OCI-LY7 (cell line): Measurements from ENCODE around the gene CIB4. TPM values are rescaled to one million over a fixed set of nuclear protein-coding genes. Genes with fewer than 3 reads are reported as not detected.

Experiments
- BruUV-seq: library from RNA; stranded (reverse); fragments of 400-500 nt; replicated peaks from 2 replicates; lab custom pipeline; 2021; lab: Mats Ljungman, UMichigan
- CTCF ChIA-PET: fragments of 300-600 bp; sonication (Branson Sonifier 250); formaldehyde crosslinking; loops from one replicate; lab custom pipeline; 2022; ENCODE audit warnings: antibody characterized with exemption; ENCODE audit not compliant: unreplicated experiment; lab: Charles Lee
- POLR2A ChIA-PET: fragments of 300-600 bp; sonication (Branson Sonifier 250); formaldehyde crosslinking; loops from one replicate; lab custom pipeline; 2022; ENCODE audit warnings: antibody characterized with exemption; lab: Charles Lee
- DNase-seq: peaks from one replicate; pipeline ENCODE4 v3.0.0-alpha.2; 2015; ENCODE audit warnings: low spot score
- H2AFZ ChIP-seq: fragments of 200-600 bp; sonication (generic), shearing (Covaris generic); 2 replicates; pipeline ENCODE4 v1.6.1; 2014; ENCODE audit warnings: mild to moderate bottlenecking, antibody characterized with exemption, low read length, moderate library complexity
- H3K27ac ChIP-seq: fragments of 200-600 bp; sonication (generic); 2 replicates; pipeline ENCODE4 v1.5.1; 2014; ENCODE audit warnings: mixed run types, low read depth, mild to moderate bottlenecking, moderate library complexity, low read length, inconsistent platforms; ENCODE audit not compliant: poor library complexity, severe bottlenecking
- H3K36me3 ChIP-seq: fragments of 200-600 bp; sonication (generic); 2 replicates; pipeline ENCODE4 v1.6.1; 2014; ENCODE audit warnings: mild to moderate bottlenecking, antibody characterized with exemption, low read length, moderate library complexity, mixed read lengths; ENCODE audit not compliant: insufficient read depth
- H3K4me1 ChIP-seq: fragments of 200-600 bp; sonication (generic); 2 replicates; pipeline ENCODE4 v1.5.1; 2014; ENCODE audit warnings: mild to moderate bottlenecking, low read length; ENCODE audit not compliant: insufficient read depth, poor library complexity, severe bottlenecking
- H3K4me2 ChIP-seq: fragments of 200-600 bp; sonication (generic); 2 replicates; pipeline ENCODE4 v1.6.1; 2014; ENCODE audit warnings: mild to moderate bottlenecking, low read length
- H3K4me3 ChIP-seq: fragments of 200-600 bp; sonication (generic); 2 replicates; pipeline ENCODE4 v1.5.1; 2014; ENCODE audit warnings: mild to moderate bottlenecking, low read depth, low read length; ENCODE audit not compliant: poor library complexity, severe bottlenecking
- H3K79me2 ChIP-seq: fragments of 200-600 bp; sonication (generic); 2 replicates; pipeline ENCODE4 v1.6.1; 2016; ENCODE audit warnings: low read depth, mild to moderate bottlenecking, low read length, moderate library complexity, mixed read lengths; ENCODE audit not compliant: insufficient read depth
- H3K9me2 ChIP-seq: fragments of 200-600 bp; sonication (generic); 2 replicates; pipeline ENCODE4 v1.6.1; 2016; ENCODE audit warnings: mild to moderate bottlenecking, low read length, mixed read lengths; ENCODE audit not compliant: insufficient read depth
- H3K9me3 ChIP-seq: fragments of 200-600 bp; sonication (generic); 2 replicates; pipeline ENCODE4 v1.6.1; 2014; ENCODE audit warnings: mild to moderate bottlenecking, mixed run types, low read length, mixed read lengths
- H4K20me1 ChIP-seq: fragments of 200-600 bp; sonication (generic); 2 replicates; pipeline ENCODE4 v1.6.1; 2014; ENCODE audit warnings: mild to moderate bottlenecking, antibody characterized with exemption, low read length, moderate library complexity, mixed read lengths; ENCODE audit not compliant: insufficient read depth
- EZH2phosphoT487 ChIP-seq: fragments of 200-600 bp; sonication (generic); IDR thresholded peaks from 2 replicates; pipeline ENCODE4 v1.6.1; 2018; ENCODE audit warnings: low read depth, borderline replicate concordance, mild to moderate bottlenecking, mixed run types, antibody characterized with exemption, low read length, moderate library complexity, mixed read lengths
- intact Hi-C: fragments of 100-400 bp; cut with micrococcal nuclease; formaldehyde crosslinking; loops from one replicate; pipeline ENCODE4 v1.10.0; 2022; ENCODE audit not compliant: unreplicated experiment
- total RNA-seq, 2 experiments: library from RNA; depleted of rRNA in 1 of 2; stranded (reverse); fragments of >200 nt in 1 of 2; shearing (Covaris generic) in 1 of 2; gene quantifications; 2 replicates each; pipeline ENCODE4 v1.2.3, GENCODE V29; 2014 to 2022
- TF ChIP-seq, protein P1 (sequence below): fragments of 200-600 bp; sonication (generic); conservative IDR thresholded peaks from 2 replicates; pipeline ENCODE4 v1.5.1; 2014; ENCODE audit warnings: mild to moderate bottlenecking, antibody characterized with exemption, low read length, moderate library complexity, mixed read lengths

The CIB4 gene
- total RNA-seq, 2 experiments from 2014 or later, result not detected

DNA sequence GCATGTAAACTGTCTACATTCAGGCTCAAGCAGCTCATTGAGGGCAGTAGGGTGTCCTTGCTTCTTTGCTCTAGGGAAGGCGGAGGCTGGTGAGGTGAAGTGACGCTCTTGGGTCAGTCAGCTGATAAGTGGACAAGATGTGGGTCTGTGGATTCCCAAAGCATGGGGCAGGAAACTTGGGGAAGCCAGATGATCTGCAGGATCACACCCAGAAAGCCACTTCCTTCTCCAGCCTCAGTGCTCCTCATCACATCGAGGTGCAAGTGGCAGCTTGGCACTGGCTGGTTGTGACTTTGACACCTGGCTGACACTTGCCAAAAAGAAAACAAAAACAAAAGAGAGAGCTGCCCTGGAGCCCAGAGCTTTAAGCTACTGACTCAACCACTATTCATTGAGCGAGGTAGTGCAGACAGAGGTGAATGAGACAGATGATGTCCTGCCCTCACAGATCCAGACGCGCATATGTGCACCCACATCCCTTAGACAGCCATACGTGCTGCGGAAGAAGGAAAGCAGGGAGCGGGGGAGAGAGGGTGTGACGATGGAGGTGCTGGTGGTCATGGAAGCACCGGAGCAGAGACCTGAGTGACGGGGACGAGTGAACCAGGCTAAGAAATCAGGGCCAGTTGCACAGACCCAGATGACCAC, 3.1 kb upstream of the CIB4 start:
- Histone ChIP-seq H3K27ac (no peak overlapping the region), H3K36me3 (no peaks in the 10 kb centered on the region), H4K20me1 (no peaks in the 10 kb centered on the region), H3K4me1 (no peaks in the 10 kb centered on the region), H3K4me3 (no peak overlapping the region), H2AFZ (no peak overlapping the region), H3K79me2 (no peaks in the 10 kb centered on the region), H3K4me2 (no peak overlapping the region), H3K9me2 (no peaks in the 10 kb centered on the region), H3K9me3 (no peaks in the 10 kb centered on the region)
- CTCF ChIA-PET, result no interaction called here
- intact Hi-C loops, result no loop called here
- BruUV-seq, result no TSS peak
- POLR2A ChIA-PET, result no interaction called here
- no peak for DNase-seq
- TF ChIP-seq, protein P1, sequence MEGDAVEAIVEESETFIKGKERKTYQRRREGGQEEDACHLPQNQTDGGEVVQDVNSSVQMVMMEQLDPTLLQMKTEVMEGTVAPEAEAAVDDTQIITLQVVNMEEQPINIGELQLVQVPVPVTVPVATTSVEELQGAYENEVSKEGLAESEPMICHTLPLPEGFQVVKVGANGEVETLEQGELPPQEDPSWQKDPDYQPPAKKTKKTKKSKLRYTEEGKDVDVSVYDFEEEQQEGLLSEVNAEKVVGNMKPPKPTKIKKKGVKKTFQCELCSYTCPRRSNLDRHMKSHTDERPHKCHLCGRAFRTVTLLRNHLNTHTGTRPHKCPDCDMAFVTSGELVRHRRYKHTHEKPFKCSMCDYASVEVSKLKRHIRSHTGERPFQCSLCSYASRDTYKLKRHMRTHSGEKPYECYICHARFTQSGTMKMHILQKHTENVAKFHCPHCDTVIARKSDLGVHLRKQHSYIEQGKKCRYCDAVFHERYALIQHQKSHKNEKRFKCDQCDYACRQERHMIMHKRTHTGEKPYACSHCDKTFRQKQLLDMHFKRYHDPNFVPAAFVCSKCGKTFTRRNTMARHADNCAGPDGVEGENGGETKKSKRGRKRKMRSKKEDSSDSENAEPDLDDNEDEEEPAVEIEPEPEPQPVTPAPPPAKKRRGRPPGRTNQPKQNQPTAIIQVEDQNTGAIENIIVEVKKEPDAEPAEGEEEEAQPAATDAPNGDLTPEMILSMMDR, result no peak
- no peak for TF ChIP-seq EZH2phosphoT487

DNA sequence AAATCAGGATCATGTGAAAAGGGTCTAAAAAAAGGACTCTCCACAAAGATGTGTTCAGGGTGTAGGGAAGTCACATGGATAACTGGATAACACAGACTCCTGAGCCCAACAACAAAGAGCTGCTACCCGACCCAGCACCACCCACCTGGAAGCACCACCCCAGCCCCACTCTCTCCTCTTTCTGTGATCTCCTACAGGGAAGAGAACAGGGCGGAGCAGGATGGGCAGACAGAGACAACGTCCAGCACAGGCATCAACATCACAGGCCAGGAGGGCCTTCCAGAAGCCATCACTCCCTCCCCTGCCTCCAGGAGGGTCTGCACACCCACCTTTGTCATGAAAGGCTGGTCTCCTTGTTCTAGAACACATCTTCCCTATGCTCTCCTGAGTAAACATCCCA, 1.3 kb upstream of the CIB4 start:
- Histone ChIP-seq H3K36me3 (no peaks in the 10 kb centered on the region), H3K9me3 (no peaks in the 10 kb centered on the region), H3K79me2 (no peaks in the 10 kb centered on the region), H3K4me1 (no peaks in the 10 kb centered on the region), H3K27ac (no peak overlapping the region), H4K20me1 (no peaks in the 10 kb centered on the region), H3K9me2 (no peaks in the 10 kb centered on the region), H3K4me2 (no peak overlapping the region), H2AFZ (no peak overlapping the region), H3K4me3 (no peak overlapping the region)
- TF ChIP-seq EZH2phosphoT487, result no peak
- TF ChIP-seq, protein P1, result no peak
- intact Hi-C loops, result no loop called here
- POLR2A ChIA-PET, result no interaction called here
- no peak for DNase-seq
- CTCF ChIA-PET, result no interaction called here
- BruUV-seq, result no TSS peak

DNA sequence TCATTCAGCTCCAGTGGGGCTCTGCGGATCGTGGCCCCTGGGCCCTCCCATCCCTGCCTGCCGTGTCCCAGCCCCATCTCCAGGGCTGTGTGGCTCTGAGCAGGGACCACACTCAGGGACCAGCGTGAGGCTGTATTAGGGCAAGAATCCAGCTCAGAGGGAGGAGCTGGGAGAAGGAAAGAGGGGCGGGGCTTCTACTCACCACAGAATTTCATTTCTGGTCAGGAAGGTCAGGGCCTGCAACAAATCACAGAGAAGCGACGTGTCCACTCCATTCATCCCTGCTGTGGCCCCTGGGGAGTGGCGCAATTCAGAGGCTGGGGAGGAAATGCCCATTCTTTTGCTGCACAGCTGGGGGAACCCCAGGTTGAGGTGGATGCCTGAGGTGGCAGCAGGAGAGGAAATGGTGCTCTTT, 828 bp downstream of the CIB4 start:
- no peaks in the 10 kb centered on the region for H3K4me1 ChIP-seq
- H2AFZ ChIP-seq, result no peak overlapping the region
- TF ChIP-seq, protein P1, result no peak
- TF ChIP-seq EZH2phosphoT487, result no peak
- CTCF ChIA-PET, result no interaction called here
- no peaks in the 10 kb centered on the region for H3K9me3 ChIP-seq
- no peak for DNase-seq
- intact Hi-C loops, result no loop called here
- no peaks in the 10 kb centered on the region for H4K20me1 ChIP-seq
- no peaks in the 10 kb centered on the region for H3K9me2 ChIP-seq
- H3K4me3 ChIP-seq, result no peak overlapping the region
- H3K79me2 ChIP-seq, result no peaks in the 10 kb centered on the region
- POLR2A ChIA-PET, result interaction anchor here (1.5 kb wide), 1 partner anchor 44 kb away, joined by 4 read pairs; no protein-coding TSS in a partner anchor
- H3K27ac ChIP-seq, result no peak overlapping the region
- no peaks in the 10 kb centered on the region for H3K36me3 ChIP-seq
- no peak overlapping the region for H3K4me2 ChIP-seq
- BruUV-seq, result no TSS peak
